GM21737 (cell line): ENCODE results near the gene LINC01488.

Source experiments
- ATAC-seq: cut with Tn5 transposase; IDR thresholded peaks from one replicate; pipeline ENCODE4 v1.9.1; 2021; ENCODE audit warnings: mild to moderate bottlenecking, moderate library complexity; ENCODE audit not compliant: unreplicated experiment

The LINC01488 gene

GRCh38 chr11:69481393-69481844 is at the start of gene LINC01488:
LINC01488 (plus strand) TSS chr11:69481663.
- no peak for ATAC-seq

GRCh38 chr11:69431893-69432738 is 49.3 kb upstream of the LINC01488 start:
- no peak for ATAC-seq

- ATAC-seq: no peak
Observed at GRCh38 chr11:69433741-69434140, 47.7 kb upstream of the LINC01488 start.

- ATAC-seq: no peak
Observed at GRCh38 chr11:69434471-69434931, 47.0 kb upstream of the LINC01488 start.

- ATAC-seq: no peak
Observed at GRCh38 chr11:69435161-69435986, 46.1 kb upstream of the LINC01488 start.

- no peak for ATAC-seq
Observed at GRCh38 chr11:69436041-69436982, 45.2 kb upstream of the LINC01488 start.

GRCh38 chr11:69437001-69437875 is 44.2 kb upstream of the LINC01488 start:
- ATAC-seq: no peak

GRCh38 chr11:69437876-69438205 is 43.6 kb upstream of the LINC01488 start:
- ATAC-seq: no peak

GRCh38 chr11:69438286-69438920 is 43.1 kb upstream of the LINC01488 start:
- no peak for ATAC-seq

GRCh38 chr11:69439127-69439526 is 42.3 kb upstream of the LINC01488 start:
- no peak for ATAC-seq

- no peak for ATAC-seq
Observed at GRCh38 chr11:69439651-69440464, 41.6 kb upstream of the LINC01488 start.

- no peak for ATAC-seq
Observed at GRCh38 chr11:69440876-69441275, 40.6 kb upstream of the LINC01488 start.

- no peak for ATAC-seq
Observed at GRCh38 chr11:69442012-69442806, 39.3 kb upstream of the LINC01488 start.

GRCh38 chr11:69442807-69443137 is 38.7 kb upstream of the LINC01488 start:
- ATAC-seq: no peak

GRCh38 chr11:69443138-69443967 is 38.1 kb upstream of the LINC01488 start:
- ATAC-seq: peak; percentile 69

- ATAC-seq: no peak
Observed at GRCh38 chr11:69443968-69444364, 37.5 kb upstream of the LINC01488 start.
